Stomach smooth muscle (tissue), 2 donors: ENCODE data around the gene SYNGR3.
A peak's percentile ranks its signal among the peaks of the same experiment; 100 is the strongest.
"Not testable (repeated sequence)": the region's sequence is repeated elsewhere in the genome, so short reads cannot be mapped to it uniquely, and the experiment has no call there.

ENCODE experiments used
- H3K27ac ChIP-seq: one replicate; pipeline ENCODE4 v1.7.0; 2013; ENCODE audit warnings: mild to moderate bottlenecking, low read length, inconsistent platforms
- H3K27me3 ChIP-seq, 2 donors: one replicate each; pipeline ENCODE4 v1.7.0; 2013; ENCODE audit warnings: low read length in 2 of 2; ENCODE audit not compliant: insufficient read depth in 2 of 2, control insufficient read depth in 1 of 2
- H3K36me3 ChIP-seq, 2 donors: one replicate each; pipeline ENCODE4 v1.7.0; 2013; ENCODE audit warnings: low read length in 2 of 2; ENCODE audit not compliant: control insufficient read depth in 2 of 2, insufficient read depth in 2 of 2
- H3K4me1 ChIP-seq: one replicate; pipeline ENCODE4 v1.7.0; 2013; ENCODE audit warnings: low read length; ENCODE audit not compliant: control insufficient read depth, insufficient read depth
- H3K4me3 ChIP-seq, 2 donors: one replicate each; pipeline ENCODE4 v1.7.0; 2013; ENCODE audit warnings: low read length in 2 of 2
- H3K9ac ChIP-seq, 2 donors: one replicate each; pipeline ENCODE4 v1.7.0; 2013; ENCODE audit warnings: low read length in 2 of 2, mild to moderate bottlenecking in 1 of 2
- H3K9me3 ChIP-seq, 2 donors: one replicate each; pipeline ENCODE4 v1.7.0; 2013; ENCODE audit warnings: low read length in 2 of 2; ENCODE audit not compliant: control insufficient read depth in 2 of 2
- donor health status: healthy.
- donor health status: Pancreatic carcinoma.

Gene SYNGR3

DNA sequence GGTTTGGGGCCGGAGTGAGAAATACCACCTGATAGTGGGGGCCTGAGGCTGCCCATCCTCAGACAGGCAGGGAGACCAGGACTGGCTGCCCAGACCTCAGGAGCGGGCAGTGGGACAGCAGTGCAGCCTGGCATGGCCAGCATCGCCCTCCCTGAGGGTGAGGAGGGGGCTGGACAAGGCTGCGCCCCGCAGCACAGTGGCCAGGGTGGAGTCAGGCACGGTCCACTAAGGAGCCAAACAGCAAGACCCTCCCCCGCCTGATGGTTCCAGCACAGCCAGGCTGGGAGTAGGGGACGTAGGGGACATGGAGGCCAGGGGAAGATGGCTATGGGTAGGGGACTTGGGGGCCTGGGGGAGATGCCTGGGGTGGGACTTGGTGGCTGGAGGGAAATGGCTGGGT, 16.5 kb downstream of the SYNGR3 start:
- H3K9ac ChIP-seq, result no peak overlapping the region
- H3K4me3 ChIP-seq, result no peak overlapping the region
- peaks cover 64% of the 10 kb centered on the region for H3K4me1 ChIP-seq
- H3K27me3 ChIP-seq, result no peaks in the 10 kb centered on the region
- H3K27ac ChIP-seq, result no peak overlapping the region
- no peaks in the 10 kb centered on the region for H3K9me3 ChIP-seq
- H3K36me3 ChIP-seq, result peaks cover 11 to 13% of the 10 kb centered on the region in 2 donors

DNA sequence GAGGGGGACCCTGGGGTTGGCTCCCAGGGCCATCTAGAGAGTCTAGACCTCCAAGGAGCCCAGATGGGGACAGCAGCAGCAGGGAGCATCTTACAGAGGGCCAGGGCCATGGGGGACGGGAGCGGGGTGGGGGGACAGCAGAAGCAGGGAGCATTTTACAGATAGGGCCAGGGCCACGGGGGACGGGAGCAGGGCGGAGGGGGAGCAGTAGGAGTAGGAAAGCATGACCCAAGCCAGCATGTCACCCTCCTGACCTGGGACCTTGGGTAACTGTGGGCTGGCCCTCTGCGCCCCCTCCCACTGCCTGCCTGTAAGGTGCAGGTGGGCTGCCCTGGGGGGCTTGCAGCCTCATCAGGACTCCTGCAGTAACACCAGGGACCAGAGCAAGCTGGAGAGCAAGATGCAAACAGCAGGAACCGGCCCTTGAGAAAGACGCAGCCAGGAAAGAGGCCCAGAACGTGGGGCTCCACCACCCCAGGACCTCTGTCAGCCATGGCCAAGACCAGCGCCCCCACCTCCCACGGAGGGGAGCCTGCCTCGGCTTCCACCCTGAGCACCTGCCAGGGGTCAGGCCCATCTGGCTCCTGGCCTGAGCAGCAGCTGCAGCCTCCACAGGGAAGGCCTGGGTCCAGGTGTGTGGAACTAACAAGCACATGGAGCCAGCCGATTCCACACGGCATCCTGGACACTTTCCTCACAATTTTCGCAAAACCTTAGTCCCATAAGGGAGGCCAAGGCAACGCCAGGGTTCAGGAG, 17.5 kb downstream of the SYNGR3 start:
- Histone ChIP-seq H3K36me3 (peaks cover 2 to 3% of the 10 kb centered on the region in 2 donors), H3K27ac (no peak overlapping the region), H3K4me3 (peak overlapping the region in 1 of 2 donors; percentile 77)

DNA sequence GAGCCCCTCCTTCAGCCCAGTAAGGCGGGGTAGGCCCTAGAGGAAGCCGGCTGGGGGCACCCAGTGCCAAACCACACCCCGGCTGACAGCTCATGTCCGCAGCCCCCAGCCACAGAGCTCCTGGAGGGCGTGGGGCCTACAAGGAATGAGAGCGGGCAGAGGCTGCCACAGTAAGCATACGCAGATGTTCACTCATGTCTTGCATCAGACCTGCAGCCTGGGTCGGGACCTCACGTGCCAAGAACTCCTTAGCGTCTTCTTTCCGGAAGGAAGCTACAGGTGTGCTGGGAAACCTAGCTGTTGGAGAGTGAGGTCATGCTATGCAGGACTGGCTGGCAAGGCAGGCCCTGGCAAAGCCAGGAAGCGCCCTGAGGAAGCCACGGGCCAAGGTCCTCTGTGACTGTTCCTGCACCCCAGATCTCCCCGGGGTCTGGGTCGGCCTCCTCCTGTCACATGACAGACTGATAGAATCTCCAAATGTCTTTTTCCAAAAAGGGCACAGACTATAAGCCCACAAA, 18.3 kb downstream of the SYNGR3 start:
- Histone ChIP-seq H3K9ac (peak overlapping the region; percentile 84 to 88), H3K36me3 (no peaks in the 10 kb centered on the region), H3K4me1 (peaks cover 64% of the 10 kb centered on the region), H3K27me3 (no peaks in the 10 kb centered on the region), H3K27ac (no peak overlapping the region), H3K4me3 (peak overlapping the region in 1 of 2 donors; percentile 77), H3K9me3 (no peaks in the 10 kb centered on the region)

More for the DNA sequence above, 17.5 kb downstream of the SYNGR3 start:
- Histone ChIP-seq H3K9me3 (no peaks in the 10 kb centered on the region), H3K27me3 (no peaks in the 10 kb centered on the region), H3K4me1 (peaks cover 64% of the 10 kb centered on the region), H3K9ac (peak overlapping the region in 1 of 2 donors; percentile 47)

DNA sequence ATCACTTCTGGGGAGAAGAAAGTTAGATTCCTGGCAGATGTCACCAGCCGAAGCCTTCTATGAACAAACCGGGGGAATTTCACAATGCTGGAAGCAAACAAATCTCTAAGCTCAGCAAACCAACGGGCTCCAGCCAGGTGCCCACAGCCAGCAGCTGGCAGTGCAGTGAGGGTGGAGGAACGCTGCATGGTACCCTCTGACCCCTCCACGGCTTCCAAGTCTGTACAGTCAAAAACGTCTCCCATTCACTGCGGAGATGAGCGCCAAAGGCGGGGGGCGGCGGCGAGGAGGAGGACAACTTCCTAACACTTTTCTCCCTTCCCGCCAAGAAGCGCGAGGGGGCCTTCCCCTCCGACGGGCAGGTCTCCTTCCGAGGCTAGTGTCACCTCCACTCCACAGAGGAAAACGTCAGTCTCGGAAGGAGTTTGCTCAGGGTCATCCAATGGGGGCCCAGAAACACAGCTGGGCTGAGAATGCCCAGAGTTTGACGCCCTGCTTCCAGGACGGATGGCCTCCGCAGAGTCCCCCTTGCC, 18.9 kb downstream of the SYNGR3 start:
- H3K4me1 ChIP-seq, result peaks cover 59% of the 10 kb centered on the region

DNA sequence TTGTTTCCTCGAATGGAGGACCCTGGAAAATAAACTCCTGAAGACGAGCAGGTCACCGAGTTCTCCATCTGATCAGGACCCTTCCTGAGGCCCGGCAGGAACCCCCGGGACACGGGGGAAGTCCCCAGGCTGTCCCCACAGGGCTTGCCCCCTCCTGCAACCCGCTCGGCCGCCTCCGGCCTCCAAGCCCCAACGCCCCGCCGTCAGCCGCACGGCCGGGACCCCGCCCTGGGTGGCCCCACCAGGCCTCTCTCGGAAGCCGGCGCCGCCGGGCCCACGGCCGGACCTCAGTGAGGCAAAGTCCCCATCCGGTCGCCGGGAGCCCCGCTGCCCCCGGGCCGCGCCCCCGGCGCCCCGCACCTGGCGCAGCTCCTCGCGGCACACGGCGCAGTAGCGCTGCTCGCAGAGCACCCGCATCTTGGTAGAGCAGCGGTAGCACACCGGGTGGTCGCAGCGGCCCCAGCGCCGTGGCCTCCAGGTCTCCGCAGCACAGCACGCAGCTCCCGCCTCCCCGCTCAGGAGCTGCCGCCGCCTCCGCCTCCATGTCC, 19.5 kb downstream of the SYNGR3 start:
- Histone ChIP-seq H3K4me3 (peak overlapping the region; percentile 77 to 87), H3K9me3 (no peaks in the 10 kb centered on the region), H3K9ac (peak overlapping the region; percentile 84 to 88), H3K27ac (peak overlapping the region; percentile 31), H3K36me3 (no peaks in the 10 kb centered on the region), H3K27me3 (no peaks in the 10 kb centered on the region), H3K4me1 (peaks cover 54% of the 10 kb centered on the region)

More for the DNA sequence above, 18.9 kb downstream of the SYNGR3 start:
- Histone ChIP-seq H3K27me3 (no peaks in the 10 kb centered on the region), H3K27ac (no peak overlapping the region), H3K4me3 (peak overlapping the region; percentile 77 to 87), H3K9me3 (no peaks in the 10 kb centered on the region), H3K9ac (peak overlapping the region; percentile 84 to 88), H3K36me3 (no peaks in the 10 kb centered on the region)

DNA sequence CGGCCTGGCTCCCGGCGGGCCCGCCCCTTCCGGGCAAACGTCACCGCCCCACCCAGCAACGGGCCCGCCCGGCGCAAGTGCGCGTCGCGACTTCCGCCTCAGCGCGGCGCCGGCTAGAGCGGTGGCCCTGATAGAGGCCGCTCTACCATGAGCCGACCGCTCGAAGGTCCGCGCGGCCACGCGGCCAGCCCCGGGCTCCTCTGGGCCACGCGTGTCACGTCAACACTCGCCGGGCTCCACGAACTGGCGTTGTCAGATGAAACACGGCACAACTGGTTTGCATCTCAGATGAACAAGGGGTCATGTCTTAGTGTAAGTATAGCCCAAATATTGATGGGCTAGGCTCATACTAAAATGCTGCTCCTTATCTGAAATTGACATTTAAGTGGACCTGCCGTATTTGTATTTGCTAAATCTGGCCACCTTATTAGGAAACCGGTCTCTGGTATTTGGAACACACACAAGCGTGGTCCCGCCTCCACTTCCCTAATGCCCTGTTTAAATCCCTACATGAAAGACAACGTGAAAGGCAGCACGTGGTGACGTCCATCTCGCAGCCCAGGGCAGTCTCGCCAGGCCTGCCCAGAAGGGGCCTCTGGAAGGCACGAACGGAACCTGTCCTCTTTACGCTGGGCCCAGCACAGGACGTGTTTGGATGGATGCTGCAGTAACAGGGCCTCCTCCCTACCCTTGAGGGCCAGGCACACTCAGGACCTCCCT, 20.2 kb downstream of the SYNGR3 start, which contains the start of gene ZNF598:
Gene ZNF598, minus strand, starts transcription at position 31 of the 720 bp plus-strand sequence.
- H3K27ac ChIP-seq, result peak within 1 kb of the TSS; percentile 81
- peaks cover 47% of the 10 kb centered on the region for H3K4me1 ChIP-seq
- no peaks in the 10 kb centered on the region for H3K27me3 ChIP-seq

DNA sequence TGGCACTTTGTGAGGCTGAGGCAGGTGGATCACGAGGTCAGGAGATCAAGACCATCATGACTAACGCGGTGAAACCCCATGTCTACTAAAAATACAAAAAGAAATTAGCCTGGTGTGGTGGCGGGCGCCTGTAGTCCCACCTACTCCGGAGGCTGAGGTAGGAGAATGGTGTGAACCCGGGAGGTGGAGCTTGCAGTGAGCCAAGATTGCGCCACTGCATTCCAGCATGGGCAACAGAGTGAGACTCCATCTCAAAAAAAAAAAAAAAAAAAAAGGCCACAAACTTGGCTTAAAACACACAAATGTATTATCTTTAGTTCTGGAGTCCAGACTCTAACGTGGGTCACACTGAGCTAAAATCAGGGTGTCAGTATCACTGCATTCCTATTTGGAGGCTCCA, 22.0 kb downstream of the SYNGR3 start:
- not testable (repeated sequence) for H3K27me3 ChIP-seq, H3K4me3 ChIP-seq, H3K9ac ChIP-seq, H3K36me3 ChIP-seq, H3K9me3 ChIP-seq, H3K27ac ChIP-seq
- H3K4me1 ChIP-seq, result peaks cover 34% of the 10 kb centered on the region

More for the DNA sequence above, 20.2 kb downstream of the SYNGR3 start, which contains the start of gene ZNF598:
- Histone ChIP-seq H3K9me3 (no peaks in the 10 kb centered on the region), H3K9ac (peak within 1 kb of the TSS; percentile 88), H3K36me3 (no peaks in the 10 kb centered on the region), H3K4me3 (peak within 1 kb of the TSS; percentile 77 to 87)

DNA sequence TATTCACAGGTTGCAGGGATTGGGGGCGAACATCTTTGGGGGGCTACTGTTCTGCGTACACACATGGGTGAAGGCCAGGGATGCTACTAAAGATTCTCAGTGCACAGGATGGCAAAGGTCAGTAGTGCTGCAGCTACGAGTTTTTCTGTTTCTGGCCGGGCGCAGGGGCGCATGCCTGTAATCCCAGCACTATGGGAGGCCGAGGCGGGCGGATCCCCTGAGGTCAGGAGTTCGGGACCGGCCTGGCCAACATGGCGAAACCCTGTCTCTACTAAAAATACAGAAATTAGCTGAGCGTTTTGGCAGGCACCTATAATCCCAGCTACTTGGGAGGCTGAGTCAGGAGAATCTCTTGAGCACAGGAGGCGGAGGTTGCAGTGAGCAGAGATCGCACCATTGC, 23.8 kb downstream of the SYNGR3 start:
- Histone ChIP-seq H3K9ac (no peak overlapping the region), H3K36me3 (no peaks in the 10 kb centered on the region), H3K27me3 (peaks cover 0 to 3% of the 10 kb centered on the region in 2 donors), H3K27ac (no peak overlapping the region), H3K4me3 (no peak overlapping the region), H3K4me1 (peaks cover 17% of the 10 kb centered on the region), H3K9me3 (no peaks in the 10 kb centered on the region)

DNA sequence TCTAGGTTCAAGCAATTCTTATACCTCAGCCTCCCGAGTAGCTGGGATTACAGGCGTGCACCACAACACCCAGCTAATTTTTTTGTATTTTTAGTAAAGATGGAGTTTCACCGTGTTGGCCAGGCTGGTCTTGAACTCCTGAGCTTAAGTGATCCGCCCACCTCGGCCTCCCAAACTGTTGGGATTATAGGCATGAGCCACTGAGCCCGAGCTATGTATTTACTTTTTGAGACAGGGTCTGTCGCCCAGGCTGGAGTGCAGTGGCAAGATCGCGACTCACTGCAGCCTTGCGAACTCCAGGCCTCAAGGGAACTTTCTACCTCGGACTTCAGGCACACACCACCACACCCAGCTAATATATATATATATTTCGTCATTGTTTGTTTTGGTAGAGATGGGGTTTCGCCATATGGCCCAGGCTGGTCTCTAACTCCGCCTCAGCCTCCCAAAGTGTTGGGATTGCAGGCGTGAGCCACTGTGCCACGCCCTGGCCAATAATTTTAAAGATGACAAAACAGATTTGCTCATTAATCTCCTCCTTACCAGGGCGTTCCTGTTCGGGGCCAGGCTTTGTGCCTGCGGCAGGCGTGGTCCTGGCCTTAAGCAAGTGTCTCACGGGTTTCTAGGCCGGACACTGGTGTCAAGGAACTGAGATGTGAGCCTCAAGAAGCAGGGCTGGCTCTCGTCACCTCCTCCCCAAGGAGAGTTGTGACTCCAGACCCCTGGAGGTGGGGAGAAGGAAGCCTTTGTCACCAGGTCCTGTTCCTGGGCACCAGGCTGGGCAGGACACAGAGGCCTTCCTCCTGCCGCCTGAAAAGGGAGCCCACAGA, 25.6 kb downstream of the SYNGR3 start:
- Histone ChIP-seq H3K4me1 (peaks cover 15% of the 10 kb centered on the region), H3K9me3 (no peaks in the 10 kb centered on the region), H3K27me3 (peaks cover 11 to 13% of the 10 kb centered on the region in 2 donors), H3K9ac (no peak overlapping the region), H3K36me3 (no peaks in the 10 kb centered on the region), H3K27ac (no peak overlapping the region), H3K4me3 (no peak overlapping the region)

DNA sequence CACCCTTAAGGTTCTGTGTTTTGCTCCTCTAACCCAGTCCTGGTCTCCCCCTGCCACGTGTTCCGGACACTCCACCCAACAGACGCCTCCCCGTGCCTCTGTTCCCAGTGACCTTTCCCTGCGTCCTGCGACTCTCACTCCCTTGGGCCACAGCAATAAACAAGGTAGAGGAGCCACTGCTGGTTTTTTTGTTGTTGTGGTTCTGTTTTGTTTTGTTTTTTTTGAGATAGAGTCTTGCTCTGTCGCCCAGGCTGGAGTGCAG, 26.1 kb downstream of the SYNGR3 start:
- Histone ChIP-seq H3K4me1 (peaks cover 15% of the 10 kb centered on the region), H3K9me3 (no peaks in the 10 kb centered on the region), H3K27ac (no peak overlapping the region), H3K36me3 (no peaks in the 10 kb centered on the region), H3K9ac (no peak overlapping the region), H3K4me3 (no peak overlapping the region), H3K27me3 (peaks cover 11 to 18% of the 10 kb centered on the region in 2 donors)
